Natural killer cell treated with Interleukin-12 subunit alpha and Interleukin-12 subunit beta and Interleukin-15 and Interleukin-18, amount 100 ng/mL, for 72 hours (primary cell): ENCODE results near the gene EEPD1. TPM values are rescaled to one million over a fixed set of nuclear protein-coding genes. Genes with fewer than 3 reads are reported as not detected.

Source experiments
- ATAC-seq, 2 donors: fragments of 150-1000 bp; cut with Tn5 transposase in 1 of 2; sonication (Bioruptor Pico), chemical (Tn5 transposase) in 1 of 2; 2 replicates each; pipeline ENCODE4 v1.10.0; 2021
- DNase-seq: peaks from one replicate; pipeline ENCODE4 v3.0.0; 2022; ENCODE audit warnings: low spot score
- H3K27ac Mint-ChIP-seq, 2 donors: 1 replicate in 1 of 2; 2 replicates in 1 of 2; pipeline ENCODE4 v1.8.0; 2022; ENCODE audit warnings: mixed read lengths in 2 of 2, mild to moderate bottlenecking in 1 of 2, moderate library complexity in 1 of 2
- H3K27me3 Mint-ChIP-seq, 2 donors: 1 replicate in 1 of 2; 2 replicates in 1 of 2; pipeline ENCODE4 v1.8.0; 2022; ENCODE audit warnings: mixed read lengths in 2 of 2
- H3K36me3 Mint-ChIP-seq: one replicate; pipeline ENCODE4 v1.8.0; 2022; ENCODE audit warnings: mixed read lengths
- H3K4me1 Mint-ChIP-seq, 2 donors: 1 replicate in 1 of 2; 2 replicates in 1 of 2; pipeline ENCODE4 v1.8.0; 2022; ENCODE audit warnings: low read depth in 2 of 2, mixed read lengths in 2 of 2, mild to moderate bottlenecking in 1 of 2
- H3K4me3 Mint-ChIP-seq: one replicate; pipeline ENCODE4 v1.8.0; 2022; ENCODE audit warnings: mixed read lengths
- H3K9me3 Mint-ChIP-seq: 2 replicates; pipeline ENCODE4 v1.8.0; 2022; ENCODE audit warnings: mixed read lengths
- total RNA-seq, 2 donors: library from RNA; stranded (reverse); gene quantifications; one replicate each; pipeline ENCODE4 v1.2.3, GENCODE V29; 2022

Gene EEPD1
- total RNA-seq, 2 donors from 2014 or later = 0.26 to 1.5 TPM

DNA sequence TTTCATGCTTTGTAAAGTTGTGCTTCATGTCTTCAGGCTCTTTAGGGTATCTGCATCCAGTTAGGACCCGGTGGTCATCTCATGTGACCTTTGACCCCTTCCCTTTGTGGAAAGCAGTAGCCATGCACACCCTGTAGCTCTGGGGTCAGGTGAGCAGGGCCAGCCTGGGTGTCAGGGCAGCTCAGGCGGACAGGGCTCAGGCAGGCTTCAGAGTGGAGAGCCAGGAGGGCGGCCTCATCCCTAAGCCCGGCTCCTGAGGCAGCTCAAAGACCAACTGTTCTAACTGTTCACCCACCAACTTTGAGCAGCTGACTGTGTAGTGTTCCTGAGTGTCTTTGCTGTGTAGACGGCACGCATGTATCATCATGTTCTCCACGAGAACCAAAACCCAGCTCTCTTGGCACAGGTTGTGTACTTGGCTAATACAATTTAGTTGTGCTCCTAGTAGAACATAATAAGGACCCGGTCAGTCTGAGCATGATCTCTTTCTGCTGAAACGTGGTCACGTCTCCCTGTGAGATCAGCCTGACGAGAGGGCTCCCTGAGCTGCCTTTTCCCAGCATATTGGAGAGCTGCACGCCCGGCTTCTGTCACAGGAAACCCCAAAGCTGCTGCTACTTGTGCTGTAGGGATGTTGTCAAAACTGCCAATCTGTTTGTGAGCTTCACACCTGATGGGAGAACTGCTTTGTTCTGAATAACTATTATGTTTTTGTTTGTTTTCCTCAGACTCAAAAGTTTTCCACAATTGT lies 30.0 kb downstream of the EEPD1 start:
- Mint-ChIP-seq H3K27ac (no peak overlapping the region), H3K36me3 (no peaks in the 10 kb centered on the region), H3K9me3 (no peaks in the 10 kb centered on the region), H3K4me1 (no peaks in the 10 kb centered on the region), H3K4me3 (no peak overlapping the region), H3K27me3 (peaks cover 4 to 7% of the 10 kb centered on the region in 2 donors)
- peak in 1 of 2 donors; percentile 48 for ATAC-seq
- DNase-seq = no peak

DNA sequence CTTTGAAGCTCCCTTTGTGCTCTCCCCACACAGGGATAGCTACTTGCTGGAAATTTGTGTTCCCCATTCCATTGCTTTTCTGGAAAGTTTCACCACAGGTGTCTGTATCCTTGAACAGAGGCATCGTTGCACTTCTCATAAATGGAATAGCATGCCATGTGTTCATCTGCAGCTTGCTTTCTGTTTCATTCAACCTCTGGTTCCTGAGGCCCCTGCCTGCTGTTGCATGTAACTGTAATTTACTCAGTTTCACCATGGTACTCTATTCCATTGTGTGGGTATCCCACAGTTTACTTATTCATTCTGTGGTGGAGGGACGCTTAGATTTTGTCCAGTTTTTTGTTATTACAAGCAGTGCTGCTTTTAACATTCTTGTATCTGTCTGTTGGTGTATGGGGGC lies 32.0 kb downstream of the EEPD1 start:
- no peak for DNase-seq
- H3K4me3 Mint-ChIP-seq = no peak overlapping the region
- no peak overlapping the region for H3K27ac Mint-ChIP-seq
- ATAC-seq = no peak
- no peaks in the 10 kb centered on the region for H3K36me3 Mint-ChIP-seq
- no peaks in the 10 kb centered on the region for H3K9me3 Mint-ChIP-seq
- H3K27me3 Mint-ChIP-seq = peaks cover 6 to 7% of the 10 kb centered on the region in 2 donors
- no peaks in the 10 kb centered on the region for H3K4me1 Mint-ChIP-seq

DNA sequence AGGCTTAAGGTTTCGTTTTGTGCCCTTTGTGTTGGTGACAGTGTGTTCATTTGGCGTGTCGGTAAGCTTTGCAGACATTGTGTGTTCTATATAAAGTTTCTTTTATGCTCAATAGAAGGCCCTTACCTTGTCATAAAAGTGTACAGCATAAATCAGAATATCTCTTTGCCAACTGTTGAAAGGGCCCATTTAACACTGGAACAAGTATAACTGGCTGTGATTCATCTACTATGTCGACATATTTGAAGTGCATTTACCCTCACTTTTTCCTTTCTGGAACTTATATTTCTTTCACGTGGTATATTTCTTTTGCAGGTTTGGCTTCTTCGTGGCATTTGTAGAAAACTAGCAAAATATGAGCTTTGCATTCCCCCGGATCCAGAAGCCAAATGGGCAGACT lies 32.7 kb downstream of the EEPD1 start:
- Mint-ChIP-seq H3K4me1 (no peaks in the 10 kb centered on the region), H3K4me3 (no peak overlapping the region), H3K27ac (no peak overlapping the region), H3K36me3 (no peaks in the 10 kb centered on the region), H3K27me3 (peaks cover 6 to 7% of the 10 kb centered on the region in 2 donors), H3K9me3 (no peaks in the 10 kb centered on the region)
- DNase-seq (no peak), ATAC-seq (no peak)

DNA sequence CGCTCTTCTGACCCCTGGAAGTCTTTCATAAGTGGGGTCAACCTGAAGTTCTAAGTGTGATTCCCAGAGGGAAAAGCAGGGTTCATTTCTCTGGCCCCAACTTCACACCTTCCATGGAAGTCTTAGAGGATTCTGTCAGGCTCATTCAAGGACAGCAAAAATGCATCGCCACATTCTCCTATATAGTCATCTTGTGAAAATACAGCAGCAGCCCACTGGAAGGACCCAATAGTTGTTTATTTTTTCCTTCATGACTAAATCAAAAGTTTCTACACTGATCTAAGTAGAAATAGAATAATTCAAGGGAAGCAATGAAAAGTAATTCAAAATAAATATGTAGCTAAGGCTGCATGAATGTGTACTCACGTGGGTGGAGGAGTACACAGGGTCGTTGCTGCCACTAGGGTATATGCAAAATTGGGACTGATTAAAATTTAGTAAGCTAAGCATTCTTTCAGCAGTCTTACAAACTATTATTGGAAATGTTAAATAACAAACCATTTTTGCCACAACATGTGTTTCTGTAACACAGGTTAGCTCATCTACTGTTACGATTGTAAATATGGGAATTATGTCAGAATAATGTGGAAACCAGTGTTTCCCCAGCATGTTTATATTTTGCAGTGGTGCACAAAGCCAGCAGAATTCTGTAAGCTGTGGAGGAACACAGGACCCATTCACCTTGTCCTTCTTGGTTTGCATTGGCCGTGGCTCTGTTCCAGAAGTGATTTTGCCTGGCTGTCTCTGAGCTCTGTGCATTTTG lies 33.5 kb downstream of the EEPD1 start:
- Mint-ChIP-seq H3K4me3 (no peak overlapping the region), H3K4me1 (no peaks in the 10 kb centered on the region), H3K27ac (no peak overlapping the region), H3K36me3 (no peaks in the 10 kb centered on the region), H3K27me3 (peaks cover 7 to 9% of the 10 kb centered on the region in 2 donors), H3K9me3 (no peaks in the 10 kb centered on the region)
- no peak for DNase-seq
- no peak for ATAC-seq

DNA sequence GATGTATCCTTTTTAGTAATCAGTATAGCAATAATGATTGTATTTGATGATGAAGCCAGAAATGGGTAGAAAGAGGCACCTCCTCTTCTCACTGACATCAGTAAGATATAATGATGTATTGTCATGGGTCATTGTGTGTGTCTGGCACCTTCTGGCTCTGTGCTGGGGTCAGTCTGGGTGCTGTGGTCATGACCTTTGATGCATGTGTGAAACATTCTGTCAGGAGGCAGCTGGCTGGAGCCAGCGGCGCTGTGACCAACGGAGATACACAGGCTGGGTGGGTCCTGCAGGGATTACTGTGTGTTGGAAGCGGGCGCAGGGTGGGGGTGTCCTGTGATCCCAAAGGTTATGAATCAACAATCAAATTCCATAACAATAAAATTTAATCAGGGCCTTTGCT lies 35.2 kb downstream of the EEPD1 start:
- no peak for DNase-seq
- Mint-ChIP-seq H3K27me3 (peaks cover 7 to 12% of the 10 kb centered on the region in 2 donors), H3K36me3 (no peaks in the 10 kb centered on the region), H3K9me3 (no peaks in the 10 kb centered on the region), H3K4me3 (no peak overlapping the region), H3K4me1 (no peaks in the 10 kb centered on the region), H3K27ac (no peak overlapping the region)
- ATAC-seq = no peak

DNA sequence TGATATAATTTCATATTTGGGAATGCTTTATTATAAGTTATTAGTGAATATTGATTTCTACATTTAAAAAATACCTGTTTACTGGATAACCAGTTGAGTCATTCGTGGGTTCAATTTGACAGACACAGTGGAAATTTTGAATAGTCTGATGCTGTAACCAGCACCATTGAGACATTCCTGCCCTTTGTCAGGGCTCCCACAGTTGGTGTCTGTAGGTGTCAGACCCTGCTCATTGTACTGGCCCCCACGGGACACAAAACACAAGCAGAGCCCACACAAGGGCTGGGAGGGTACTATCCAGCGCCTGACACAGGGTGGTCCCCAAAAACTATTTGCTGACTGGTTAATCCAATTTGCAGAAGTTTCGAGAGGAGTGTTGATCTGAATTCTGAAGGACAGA lies 35.9 kb downstream of the EEPD1 start:
- Mint-ChIP-seq H3K4me1 (no peaks in the 10 kb centered on the region), H3K27me3 (peaks cover 7 to 12% of the 10 kb centered on the region in 2 donors), H3K36me3 (no peaks in the 10 kb centered on the region), H3K27ac (no peak overlapping the region), H3K9me3 (no peaks in the 10 kb centered on the region), H3K4me3 (no peak overlapping the region)
- DNase-seq (no peak), ATAC-seq (no peak)

DNA sequence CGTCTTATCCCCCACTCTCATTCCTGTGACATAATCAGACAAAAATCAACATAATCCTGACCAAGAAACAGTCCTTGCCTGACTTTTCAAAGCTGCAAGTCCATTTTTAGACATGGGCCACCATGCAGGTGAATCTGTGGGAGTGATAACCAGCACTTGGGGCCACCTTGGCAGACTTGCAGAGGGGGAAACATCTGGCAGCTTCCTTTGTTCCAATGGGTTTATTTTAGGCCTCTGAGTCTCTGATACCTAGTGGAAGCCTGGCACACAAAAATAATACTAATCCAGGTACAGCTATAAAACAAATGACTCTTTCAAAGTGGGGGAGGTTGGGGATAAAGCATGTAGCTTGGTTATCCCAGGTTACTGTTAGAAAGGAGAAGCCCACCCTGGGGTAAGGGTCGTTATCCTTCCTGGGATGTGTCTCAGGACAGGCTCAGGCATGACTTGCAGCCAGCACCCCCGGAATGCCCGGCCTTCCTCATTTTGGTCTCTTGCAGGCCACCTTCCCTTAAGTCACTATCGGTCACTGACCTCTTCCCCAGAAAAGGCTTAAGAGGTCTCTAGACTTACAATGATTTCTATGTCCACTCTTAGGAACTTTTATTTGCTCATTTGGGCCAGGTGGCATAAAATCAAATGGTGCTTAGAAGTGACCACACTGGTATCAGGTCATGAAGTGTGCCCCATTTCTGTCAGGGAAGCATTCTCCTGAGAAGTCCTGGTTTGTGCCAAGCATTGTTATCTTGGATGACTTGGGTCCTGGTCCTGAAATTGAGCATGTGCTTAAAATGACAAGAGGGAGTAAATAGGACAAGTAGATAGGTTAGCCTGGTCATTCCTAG lies 37.6 kb downstream of the EEPD1 start:
- DNase-seq = no peak
- no peaks in the 10 kb centered on the region for H3K9me3 Mint-ChIP-seq
- ATAC-seq = no peak
- H3K27ac Mint-ChIP-seq = no peak overlapping the region
- peaks cover 7 to 12% of the 10 kb centered on the region in 2 donors for H3K27me3 Mint-ChIP-seq
- no peaks in the 10 kb centered on the region for H3K4me1 Mint-ChIP-seq
- H3K4me3 Mint-ChIP-seq = no peak overlapping the region
- no peaks in the 10 kb centered on the region for H3K36me3 Mint-ChIP-seq

DNA sequence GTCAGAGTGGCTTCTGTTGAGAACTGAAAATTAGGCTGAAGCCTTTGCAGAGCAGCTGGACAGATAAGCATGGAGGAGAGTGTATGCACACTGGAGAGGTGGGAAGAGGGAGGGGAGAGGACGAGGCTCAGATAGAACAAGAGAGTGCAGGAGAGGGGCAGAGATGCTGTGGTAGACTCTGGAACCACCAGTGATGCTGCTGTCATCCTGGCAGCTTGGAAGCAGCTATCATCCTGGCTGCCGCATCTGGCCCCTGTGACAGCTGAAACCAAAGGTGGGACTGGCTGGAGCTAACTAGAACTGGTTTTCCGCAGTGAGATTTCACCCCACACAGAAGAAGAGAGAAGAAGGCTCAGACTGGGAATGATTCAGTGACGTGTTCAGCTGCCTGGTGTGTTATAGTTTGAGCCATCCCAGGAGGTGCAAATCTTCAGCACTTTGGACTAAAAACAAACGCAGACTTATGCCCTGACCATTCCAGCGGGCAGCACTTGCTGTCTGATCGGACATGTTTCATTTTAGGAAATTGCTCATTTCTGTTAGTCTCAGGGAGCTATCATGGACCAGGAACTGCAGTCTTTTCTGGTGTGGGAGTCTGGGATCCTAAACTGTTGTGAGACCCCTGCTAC lies 38.4 kb downstream of the EEPD1 start:
- Mint-ChIP-seq H3K4me3 (no peak overlapping the region), H3K4me1 (no peaks in the 10 kb centered on the region), H3K9me3 (no peaks in the 10 kb centered on the region), H3K36me3 (no peaks in the 10 kb centered on the region), H3K27me3 (peaks cover 7 to 12% of the 10 kb centered on the region in 2 donors), H3K27ac (no peak overlapping the region)
- ATAC-seq = no peak
- no peak for DNase-seq

DNA sequence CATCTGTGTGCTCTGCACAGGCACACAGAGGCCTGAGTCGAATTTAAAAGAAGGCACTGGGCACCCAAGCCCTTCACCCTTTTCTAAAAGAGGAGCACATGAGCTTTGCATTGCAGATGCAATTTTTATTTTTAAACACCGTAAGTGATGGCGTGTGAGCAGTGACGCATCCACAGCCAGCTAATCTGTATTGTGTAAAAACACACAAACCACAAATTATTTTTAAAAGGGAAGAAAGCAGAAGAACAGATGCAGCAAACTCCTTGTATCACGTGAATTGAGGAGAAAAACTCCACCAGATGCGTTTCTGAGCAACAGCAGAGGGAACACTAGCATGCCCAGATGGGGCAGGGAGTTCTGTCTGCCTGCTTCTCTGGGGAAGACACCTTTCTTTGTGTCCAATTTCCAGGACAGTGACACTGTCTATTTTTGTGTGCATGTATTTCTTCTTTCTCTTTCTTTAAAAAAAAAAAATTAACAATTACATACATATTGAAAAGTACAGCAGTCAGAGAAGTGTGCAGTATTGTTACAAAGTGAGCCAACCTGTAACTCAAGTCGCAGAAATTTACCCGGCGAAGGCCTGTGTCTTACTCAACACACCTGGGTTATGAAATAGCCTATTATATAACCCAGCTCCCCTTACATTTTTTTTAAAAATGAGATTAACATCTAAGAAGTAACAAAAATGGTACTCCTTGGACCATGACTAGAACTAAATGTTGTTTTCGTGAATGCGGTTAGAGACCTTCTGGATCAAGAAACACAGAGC lies 39.2 kb downstream of the EEPD1 start:
- no peak for DNase-seq
- Mint-ChIP-seq H3K36me3 (no peaks in the 10 kb centered on the region), H3K27ac (no peak overlapping the region), H3K4me1 (no peaks in the 10 kb centered on the region), H3K27me3 (peaks cover 3 to 11% of the 10 kb centered on the region in 2 donors), H3K4me3 (no peak overlapping the region), H3K9me3 (no peaks in the 10 kb centered on the region)
- no peak for ATAC-seq

DNA sequence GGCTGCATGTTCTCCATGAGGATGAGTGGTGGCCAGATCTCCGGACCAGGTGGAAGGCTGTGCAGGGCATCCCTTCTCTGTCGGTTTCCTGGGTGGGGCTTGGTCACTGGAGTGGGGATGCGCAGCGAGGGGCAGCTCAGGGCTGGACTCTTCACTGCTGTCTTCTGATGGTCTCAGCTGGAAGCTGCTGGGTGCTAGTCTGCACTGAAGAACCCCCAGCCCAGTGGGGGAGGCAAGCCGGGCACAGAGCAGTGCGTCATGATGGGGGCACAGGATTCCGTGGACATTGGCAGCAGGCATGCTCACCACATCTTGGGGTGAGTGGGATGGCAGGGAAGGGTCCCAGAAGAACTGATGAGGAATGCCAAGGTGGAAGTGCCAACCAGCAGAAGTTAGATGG lies 39.8 kb downstream of the EEPD1 start:
- H3K27me3 Mint-ChIP-seq = peaks cover 0 to 9% of the 10 kb centered on the region in 2 donors
- DNase-seq = no peak
- H3K9me3 Mint-ChIP-seq = no peaks in the 10 kb centered on the region
- H3K4me3 Mint-ChIP-seq = no peak overlapping the region
- H3K27ac Mint-ChIP-seq = no peak overlapping the region
- no peaks in the 10 kb centered on the region for H3K4me1 Mint-ChIP-seq
- no peaks in the 10 kb centered on the region for H3K36me3 Mint-ChIP-seq
- ATAC-seq = peak; percentile 8 to 41

DNA sequence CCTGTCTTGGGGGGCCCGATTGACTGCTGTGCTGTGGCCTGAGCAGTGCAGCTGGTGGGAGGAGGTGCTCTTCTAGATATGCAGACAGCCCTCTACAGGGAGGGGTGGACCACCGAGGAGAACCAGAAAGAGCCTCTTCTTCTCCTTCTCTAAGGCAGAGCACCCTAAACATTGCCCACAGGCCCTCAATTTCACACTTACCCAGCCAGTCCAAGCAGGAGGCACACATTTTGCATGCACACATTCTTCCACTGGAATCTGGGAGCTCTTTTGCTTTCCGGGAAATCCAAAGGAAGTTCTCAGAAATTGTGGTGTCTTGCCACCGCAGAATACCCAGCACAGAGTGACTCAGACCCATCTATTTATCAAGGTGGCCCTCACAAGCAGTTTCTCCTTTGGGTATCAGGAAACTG lies 45.8 kb downstream of the EEPD1 start:
- no peaks in the 10 kb centered on the region for H3K36me3 Mint-ChIP-seq
- peaks cover 0 to 3% of the 10 kb centered on the region in 2 donors for H3K4me1 Mint-ChIP-seq
- no peak overlapping the region for H3K4me3 Mint-ChIP-seq
- DNase-seq = no peak
- ATAC-seq = peak; percentile 41 to 46
- no peaks in the 10 kb centered on the region for H3K9me3 Mint-ChIP-seq
- H3K27me3 Mint-ChIP-seq = peaks cover 0 to 5% of the 10 kb centered on the region in 2 donors
- no peak overlapping the region for H3K27ac Mint-ChIP-seq

DNA sequence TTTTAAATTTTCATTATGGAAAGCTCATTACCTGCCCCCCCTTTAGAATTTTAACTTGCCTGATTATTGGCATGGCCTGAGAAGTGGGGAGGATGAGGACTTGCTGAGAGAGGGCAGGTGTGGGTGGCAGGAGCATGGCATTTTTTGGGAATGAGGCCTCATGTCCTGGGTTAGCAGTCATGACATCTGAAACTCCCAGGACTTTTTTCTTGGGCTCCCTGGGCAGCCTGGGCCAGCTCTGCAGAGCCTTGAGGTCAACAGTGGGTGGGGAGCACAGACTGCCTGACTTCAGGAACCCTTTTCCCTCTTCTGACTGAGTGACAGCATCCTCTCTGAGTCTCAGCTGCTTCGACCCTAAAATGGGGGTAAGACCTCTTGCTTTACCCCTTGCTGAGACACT lies 46.3 kb downstream of the EEPD1 start:
- no peak overlapping the region for H3K4me3 Mint-ChIP-seq
- no peaks in the 10 kb centered on the region for H3K36me3 Mint-ChIP-seq
- peaks cover 0 to 3% of the 10 kb centered on the region in 2 donors for H3K4me1 Mint-ChIP-seq
- H3K9me3 Mint-ChIP-seq = no peaks in the 10 kb centered on the region
- DNase-seq (no peak), ATAC-seq (no peak)
- peaks cover 0 to 5% of the 10 kb centered on the region in 2 donors for H3K27me3 Mint-ChIP-seq
- no peak overlapping the region for H3K27ac Mint-ChIP-seq
